NOMO-1 treated with DMSO at 0.1 percent for 48 hours (cell line): Measurements from ENCODE around the gene PTCH1.

Source experiments
- DNase-seq: peaks from one replicate; lab custom pipeline; 2025; ENCODE audit not compliant: unreplicated experiment; lab: John Stamatoyannopoulos, UW

Gene PTCH1

GRCh38 chr9:95512709-95513095, 4.1 kb downstream of the PTCH1 start:
- peak; percentile 49 for DNase-seq

- no peak for DNase-seq
Observed at GRCh38 chr9:95511952-95512708, 4.6 kb downstream of the PTCH1 start.

GRCh38 chr9:95511616-95511931, 5.2 kb downstream of the PTCH1 start:
- DNase-seq = no peak

GRCh38 chr9:95510709-95511615, 5.8 kb downstream of the PTCH1 start:
- peak; percentile 74 for DNase-seq

- DNase-seq = no peak
Observed at GRCh38 chr9:95509851-95510708, 6.7 kb downstream of the PTCH1 start.

- DNase-seq = peak; percentile 59
Observed at GRCh38 chr9:95508968-95509850, 7.6 kb downstream of the PTCH1 start.

GRCh38 chr9:95508242-95508967, 8.4 kb downstream of the PTCH1 start:
- DNase-seq = no peak

GRCh38 chr9:95507464-95508241, 9.1 kb downstream of the PTCH1 start:
- DNase-seq = peak; percentile 8

- DNase-seq = peak; percentile 37
Observed at GRCh38 chr9:95506678-95507463, 9.9 kb downstream of the PTCH1 start.

- DNase-seq = peak; percentile 34
Observed at GRCh38 chr9:95506428-95506677, 10.4 kb downstream of the PTCH1 start.

- no peak for DNase-seq
Observed at GRCh38 chr9:95505717-95506427, 10.9 kb downstream of the PTCH1 start.

- DNase-seq = no peak
Observed at GRCh38 chr9:95505072-95505716, 11.6 kb downstream of the PTCH1 start.

GRCh38 chr9:95504053-95504963, 12.5 kb downstream of the PTCH1 start:
- no peak for DNase-seq

- no peak for DNase-seq
Observed at GRCh38 chr9:95503369-95503768, 13.4 kb downstream of the PTCH1 start.

GRCh38 chr9:95502248-95502647, 14.5 kb downstream of the PTCH1 start:
- no peak for DNase-seq

- no peak for DNase-seq
Observed at GRCh38 chr9:95499847-95500246, 16.9 kb downstream of the PTCH1 start.
